ENCODE results near the gene GNB1L. TPM values are rescaled to one million over a fixed set of nuclear protein-coding genes. Genes with fewer than 3 reads are reported as not detected.

GNB1L gene
- polyA plus RNA-seq, 3 donors, result 3.4 to 6.0 (median 4.8) TPM

DNA sequence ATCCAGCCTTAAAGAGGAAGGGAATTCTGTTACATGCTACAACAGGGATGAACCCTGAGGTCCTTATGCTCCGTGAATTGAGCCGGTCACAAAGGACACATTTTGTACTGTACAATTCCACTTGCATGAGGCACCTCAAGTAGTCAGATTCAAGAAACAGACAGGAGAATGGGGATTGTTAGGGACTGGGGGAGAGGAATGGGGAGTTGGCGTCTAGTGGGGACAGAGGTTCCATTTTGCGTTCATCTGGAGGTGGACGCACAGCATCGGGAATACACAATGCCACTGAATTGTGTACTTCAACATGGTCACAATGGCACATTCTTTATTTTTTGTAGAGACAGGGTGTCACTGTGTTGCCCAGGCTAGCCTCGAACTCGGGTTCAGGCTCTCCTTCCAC is 80.0 kb downstream of the GNB1L start:
- H3K27me3 ChIP-seq (ENCODE audit: control insufficient read depth in 2 of 2, insufficient read depth in 2 of 2, low read length in 2 of 2), result peaks cover 0 to 17% of the 10 kb centered on the region in 2 donors
- H3K9me3 ChIP-seq (replicated peaks in 1 of 2; ENCODE audit: control insufficient read depth in 1 of 2, insufficient read depth in 1 of 2, low read length in 2 of 2), result no peaks in the 10 kb centered on the region
- no peaks in the 10 kb centered on the region for H4K20me1 ChIP-seq (ENCODE audit: insufficient read depth, low read length)
- H3K27ac Mint-ChIP-seq, result no peak overlapping the region
- H3K4me3 Mint-ChIP-seq, result no peak overlapping the region
- TF ChIP-seq CTCF (IDR thresholded peaks at IDR 0.05), result no peak
- no peak overlapping the region for H3K4me2 ChIP-seq (replicated peaks; ENCODE audit: extremely low read depth, low read length, poor library complexity, severe bottlenecking)
- H3K4me1 Mint-ChIP-seq, result peaks cover 15% of the 10 kb centered on the region
- H3K36me3 Mint-ChIP-seq, result no peaks in the 10 kb centered on the region
- no peak overlapping the region for H3K4me3 ChIP-seq (replicated peaks in 1 of 3; ENCODE audit: low read depth in 2 of 3, low read length in 3 of 3)
- intact Hi-C loops (cut with micrococcal nuclease), result no loop called here
- no peaks in the 10 kb centered on the region for H3K79me2 ChIP-seq (ENCODE audit: insufficient read depth, low read length)
- no peak for DNase-seq
- 99% methylated on average over 8 of the region's 8 CpGs for WGBS (ENCODE audit: insufficient coverage)
- H3K4me1 ChIP-seq (ENCODE audit: control insufficient read depth in 1 of 2, insufficient read depth in 2 of 2, low read length in 2 of 2), result peaks cover 7 to 9% of the 10 kb centered on the region in 2 donors
- H3K36me3 ChIP-seq (replicated peaks in 1 of 2; ENCODE audit: control insufficient read depth in 1 of 2, insufficient read depth in 2 of 2, low read length in 2 of 2), result no peaks in the 10 kb centered on the region
- H3K27me3 Mint-ChIP-seq (ENCODE audit: low read depth in 3 of 3), result peaks cover 26 to 64% (median 37%) of the 10 kb centered on the region in 3 donors
- H2AFZ ChIP-seq (ENCODE audit: insufficient read depth, low read depth, low read length, poor library complexity, severe bottlenecking), result no peak overlapping the region
- no peak overlapping the region for H3K9ac ChIP-seq (ENCODE audit: insufficient read depth, low read length, poor library complexity, severe bottlenecking)
- H3K9me3 Mint-ChIP-seq, result peaks cover 0 to 5% (median 0%) of the 10 kb centered on the region in 7 donors
- H3K27ac ChIP-seq (ENCODE audit: low read depth in 1 of 2, low read length in 2 of 2), result no peak overlapping the region

- no peaks in the 10 kb centered on the region for H3K79me2 ChIP-seq (ENCODE audit: insufficient read depth, low read length)
- peaks cover 15% of the 10 kb centered on the region for H3K4me1 Mint-ChIP-seq
- peaks cover 0 to 9% (median 0%) of the 10 kb centered on the region in 7 donors for H3K9me3 Mint-ChIP-seq
- no peaks in the 10 kb centered on the region for H3K36me3 Mint-ChIP-seq
- peaks cover 7 to 9% of the 10 kb centered on the region in 2 donors for H3K4me1 ChIP-seq (ENCODE audit: control insufficient read depth in 1 of 2, insufficient read depth in 2 of 2, low read length in 2 of 2)
- no peak for TF ChIP-seq CTCF (IDR thresholded peaks at IDR 0.05)
- no peak overlapping the region for H3K27ac Mint-ChIP-seq
- intact Hi-C loops (cut with micrococcal nuclease), result no loop called here
- peaks cover 1 to 27% of the 10 kb centered on the region in 2 donors for H3K27me3 ChIP-seq (ENCODE audit: control insufficient read depth in 2 of 2, insufficient read depth in 2 of 2, low read length in 2 of 2)
- H3K27me3 Mint-ChIP-seq (ENCODE audit: low read depth in 3 of 3), result peaks cover 34 to 68% (median 44%) of the 10 kb centered on the region in 3 donors
- H3K4me3 Mint-ChIP-seq, result no peak overlapping the region
- no peaks in the 10 kb centered on the region for H4K20me1 ChIP-seq (ENCODE audit: insufficient read depth, low read length)
- H3K36me3 ChIP-seq (replicated peaks in 1 of 2; ENCODE audit: control insufficient read depth in 1 of 2, insufficient read depth in 2 of 2, low read length in 2 of 2), result no peaks in the 10 kb centered on the region
- no peak overlapping the region for H3K4me3 ChIP-seq (replicated peaks in 1 of 3; ENCODE audit: low read depth in 2 of 3, low read length in 3 of 3)
- H3K9ac ChIP-seq (ENCODE audit: insufficient read depth, low read length, poor library complexity, severe bottlenecking), result no peak overlapping the region
- no peak for DNase-seq
- no peak overlapping the region for H3K27ac ChIP-seq (ENCODE audit: low read depth in 1 of 2, low read length in 2 of 2)
- peaks cover 0 to 1% of the 10 kb centered on the region in 2 donors for H3K9me3 ChIP-seq (replicated peaks in 1 of 2; ENCODE audit: control insufficient read depth in 1 of 2, insufficient read depth in 1 of 2, low read length in 2 of 2)
- 88% methylated on average over 8 of the region's 9 CpGs for WGBS (ENCODE audit: insufficient coverage)
- no peak overlapping the region for H2AFZ ChIP-seq (ENCODE audit: insufficient read depth, low read depth, low read length, poor library complexity, severe bottlenecking)
- no peak overlapping the region for H3K4me2 ChIP-seq (replicated peaks; ENCODE audit: extremely low read depth, low read length, poor library complexity, severe bottlenecking)
Measured at GRCh38 chr22:19773470-19774040, 81.1 kb downstream of the GNB1L start.
